HCT116 (cell line): ENCODE results near the gene DMPK. TPM values are rescaled to one million over a fixed set of nuclear protein-coding genes. Genes with fewer than 3 reads are reported as not detected.
A peak's percentile ranks its signal among the peaks of the same experiment; 100 is the strongest.

ENCODE experiments used
- ATAC-seq: fragments of 200-7000 bp; cut with Tn5 transposase; 2 replicates; pipeline ENCODE4 v1.9.1; 2020; ENCODE audit warnings: mild to moderate bottlenecking, moderate library complexity
- BruUV-seq: library from RNA; stranded (reverse); fragments of 400-500 nt; replicated peaks from 2 replicates; lab custom pipeline; 2021; lab: Mats Ljungman, UMichigan
- CTCF ChIA-PET: fragments of 300-600 bp; sonication (Branson Sonifier 250); formaldehyde crosslinking; loops from one replicate; lab custom pipeline; 2021; ENCODE audit warnings: antibody characterized with exemption; lab: Charles Lee
- POLR2A ChIA-PET: fragments of 300-600, 350-600 bp; sonication (Branson Sonifier 250); formaldehyde crosslinking; loops from one replicate; lab custom pipeline; 2021; ENCODE audit warnings: antibody characterized with exemption; lab: Charles Lee
- RAD21 ChIA-PET, 2 experiments: fragments of 300-600 bp; sonication (Branson Sonifier 250); formaldehyde crosslinking; loops; one replicate each; lab custom pipeline; 2023; ENCODE audit warnings: low total read pairs in 2 of 2; ENCODE audit not compliant: uncharacterized antibody in 2 of 2, unreplicated experiment in 2 of 2, low non-redundant PET in 1 of 2; lab: Charles Lee
- DNase-seq: peaks from one replicate; pipeline ENCODE4 v3.0.0-alpha.2; 2010; ENCODE audit warnings: low read depth, low spot score
- H2AFZ ChIP-seq: fragments of 200-600 bp; shearing (Covaris generic), sonication (generic); 2 replicates; pipeline ENCODE4 v1.6.1; 2017; ENCODE audit warnings: low read depth, mixed run types, mixed read lengths, antibody characterized with exemption, low read length; ENCODE audit not compliant: poor library complexity, severe bottlenecking
- H3K27ac ChIP-seq: 2 replicates; pipeline ENCODE4 v1.5.1; 2012; ENCODE audit warnings: low read depth, low read length
- H3K27me3 ChIP-seq: fragments of 200-600 bp; sonication (generic); 2 replicates; pipeline ENCODE4 v1.6.1; 2016; ENCODE audit warnings: mixed run types, low read length, mixed read lengths; ENCODE audit not compliant: insufficient read depth
- H3K36me3 ChIP-seq, 2 experiments: fragments of 200-500 bp in 1 of 2; fragments of 200-600 bp in 1 of 2; sonication (Bioruptor generic) in 1 of 2; sonication (generic) in 1 of 2; 2 replicates each; pipeline versions ENCODE4 v1.5.1 to v1.6.1; 2014 to 2016; ENCODE audit warnings: low read length in 2 of 2, inconsistent platforms in 1 of 2, mixed read lengths in 1 of 2, mixed run types in 1 of 2; ENCODE audit not compliant: insufficient read depth in 2 of 2, control insufficient read depth in 1 of 2
- H3K4me1 ChIP-seq, 2 experiments: fragments of 200-600 bp in 1 of 2; sonication (generic) in 1 of 2; 2 replicates each; pipeline versions ENCODE4 v1.5.1 to v1.6.1; 2012 to 2017; ENCODE audit warnings: low read length in 2 of 2, inconsistent platforms in 1 of 2, mild to moderate bottlenecking in 1 of 2, mixed read lengths in 1 of 2, mixed run types in 1 of 2, moderate library complexity in 1 of 2; ENCODE audit not compliant: insufficient read depth in 2 of 2, control insufficient read depth in 1 of 2
- H3K4me2 ChIP-seq: fragments of 200-600 bp; sonication (generic); 2 replicates; pipeline ENCODE4 v1.6.1; 2017; ENCODE audit warnings: mixed run types, low read length, mixed read lengths
- H3K4me3 ChIP-seq, 2 experiments: fragments of 200-600 bp in 1 of 2; sonication (generic) in 1 of 2; replicated peaks in 1 of 2; 2 replicates each; pipeline ENCODE4 v1.5.1; 2011 to 2016; ENCODE audit warnings: low read length in 2 of 2, control low read depth in 1 of 2, low read depth in 1 of 2, mild to moderate bottlenecking in 1 of 2, mixed read lengths in 1 of 2, mixed run types in 1 of 2
- H3K79me2 ChIP-seq: fragments of 200-600 bp; sonication (generic); 2 replicates; pipeline ENCODE4 v1.6.1; 2017; ENCODE audit warnings: mild to moderate bottlenecking, mixed run types, low read length, moderate library complexity, mixed read lengths; ENCODE audit not compliant: insufficient read depth
- H3K9ac ChIP-seq: fragments of 200-600 bp; sonication (generic); 2 replicates; pipeline ENCODE4 v1.6.1; 2016; ENCODE audit warnings: low read length, mixed read lengths
- H3K9me2 ChIP-seq: fragments of 200-600 bp; sonication (generic), shearing (Covaris generic); 2 replicates; pipeline ENCODE4 v1.6.1; 2017; ENCODE audit warnings: mixed run types, mild to moderate bottlenecking, moderate library complexity; ENCODE audit not compliant: insufficient read depth
- H3K9me3 ChIP-seq, 2 experiments: fragments of 200-500 bp in 1 of 2; fragments of 200-600 bp in 1 of 2; sonication (Bioruptor generic) in 1 of 2; sonication (generic) in 1 of 2; 2 replicates each; pipeline ENCODE4 v1.6.1; 2014 to 2017; ENCODE audit warnings: low read length in 2 of 2, mixed read lengths in 2 of 2, inconsistent platforms in 1 of 2, low read depth in 1 of 2, mild to moderate bottlenecking in 1 of 2, mixed run types in 1 of 2, moderate library complexity in 1 of 2; ENCODE audit not compliant: control insufficient read depth in 1 of 2, insufficient read depth in 1 of 2
- H4K20me1 ChIP-seq: fragments of 200-600 bp; sonication (generic), shearing (Covaris generic); 2 replicates; pipeline ENCODE4 v1.6.1; 2017; ENCODE audit warnings: mixed run types, mild to moderate bottlenecking, moderate library complexity; ENCODE audit not compliant: insufficient read depth
- CBX3 ChIP-seq: IDR thresholded peaks from 2 replicates; pipeline ENCODE4 v1.6.1; 2012; ENCODE audit warnings: low read depth
- CEBPB ChIP-seq: IDR thresholded peaks from 2 replicates; pipeline ENCODE4 v1.6.1; 2012; ENCODE audit warnings: low read depth
- EGR1 ChIP-seq: IDR thresholded peaks from 2 replicates; pipeline ENCODE4 v1.6.1; 2012; ENCODE audit warnings: low read depth
- ELF1 ChIP-seq: IDR thresholded peaks from 2 replicates; pipeline ENCODE4 v1.6.1; 2012; ENCODE audit warnings: low read depth, borderline replicate concordance
- EZH2phosphoT487 ChIP-seq: fragments of 200-600 bp; IDR thresholded peaks from 2 replicates; pipeline ENCODE4 v1.6.1; 2018; ENCODE audit warnings: antibody characterized with exemption, borderline replicate concordance
- JUND ChIP-seq: IDR thresholded peaks from 2 replicates; pipeline ENCODE4 v1.6.1; 2012
- POLR2A ChIP-seq: IDR thresholded peaks from 2 replicates; pipeline ENCODE4 v1.7.0; 2011; ENCODE audit warnings: borderline replicate concordance; ENCODE audit not compliant: insufficient read depth, insufficient read length; ENCODE audit errors: extremely low read depth
- POLR2AphosphoS5 ChIP-seq: IDR thresholded peaks from 2 replicates; pipeline ENCODE4 v1.6.1; 2011; ENCODE audit warnings: mild to moderate bottlenecking, low read depth, low read length, moderate library complexity
- RAD21 ChIP-seq: IDR thresholded peaks from 2 replicates; pipeline ENCODE4 v1.6.1; 2012; ENCODE audit warnings: low read depth, mild to moderate bottlenecking
- REST ChIP-seq: IDR thresholded peaks from 2 replicates; pipeline ENCODE4 v1.6.1; 2012; ENCODE audit warnings: low read depth
- SIN3A ChIP-seq: IDR thresholded peaks from 2 replicates; pipeline ENCODE4 v1.6.1; 2012; ENCODE audit warnings: low read depth
- SP1 ChIP-seq: IDR thresholded peaks from 2 replicates; pipeline ENCODE4 v1.6.1; 2012; ENCODE audit warnings: low read depth
- TCF7L2 ChIP-seq: IDR thresholded peaks from 2 replicates; pipeline ENCODE4 v1.7.0; 2011; ENCODE audit warnings: borderline replicate concordance, inconsistent platforms; ENCODE audit not compliant: insufficient read depth, insufficient read length; ENCODE audit errors: extremely low read depth
- YY1 ChIP-seq: IDR thresholded peaks from 2 replicates; pipeline ENCODE4 v1.6.1; 2011; ENCODE audit warnings: low read length, low read depth, moderate library complexity, mild to moderate bottlenecking; ENCODE audit not compliant: insufficient replicate concordance; ENCODE audit errors: extremely low read depth
- ZFX ChIP-seq: fragments of 450-650 bp; IDR thresholded peaks from 2 replicates; pipeline ENCODE4 v1.6.1; 2017
- intact Hi-C: fragments of 100-400 bp; cut with micrococcal nuclease; formaldehyde crosslinking; loops from 2 replicates; pipeline ENCODE4 v1.10.0; 2022
- total RNA-seq: library from RNA; stranded (reverse); gene quantifications from one replicate; pipeline ENCODE4 v1.2.1, GENCODE V29; 2021; ENCODE audit not compliant: unreplicated experiment
- TF ChIP-seq, protein P1 (sequence below), 3 experiments: fragments of 200-600 bp in 1 of 3; sonication (generic) in 1 of 3; IDR thresholded peaks in 2 of 3; conservative IDR thresholded peaks in 1 of 3; 2 replicates each; pipeline ENCODE4 v1.5.1; 2012 to 2017; ENCODE audit warnings: low read depth in 2 of 3, low read length in 2 of 3, antibody characterized with exemption in 1 of 3, borderline replicate concordance in 1 of 3, control low read depth in 1 of 3, mild to moderate bottlenecking in 1 of 3, mixed read lengths in 1 of 3, mixed run types in 1 of 3, moderate library complexity in 1 of 3; ENCODE audit not compliant: insufficient read depth in 1 of 3
- TF ChIP-seq, protein P2 (sequence below): IDR thresholded peaks from 2 replicates; pipeline ENCODE4 v1.6.1; 2012

Gene DMPK
- total RNA-seq, 1 experiment from 2014 or later = 52.5 TPM

DNA sequence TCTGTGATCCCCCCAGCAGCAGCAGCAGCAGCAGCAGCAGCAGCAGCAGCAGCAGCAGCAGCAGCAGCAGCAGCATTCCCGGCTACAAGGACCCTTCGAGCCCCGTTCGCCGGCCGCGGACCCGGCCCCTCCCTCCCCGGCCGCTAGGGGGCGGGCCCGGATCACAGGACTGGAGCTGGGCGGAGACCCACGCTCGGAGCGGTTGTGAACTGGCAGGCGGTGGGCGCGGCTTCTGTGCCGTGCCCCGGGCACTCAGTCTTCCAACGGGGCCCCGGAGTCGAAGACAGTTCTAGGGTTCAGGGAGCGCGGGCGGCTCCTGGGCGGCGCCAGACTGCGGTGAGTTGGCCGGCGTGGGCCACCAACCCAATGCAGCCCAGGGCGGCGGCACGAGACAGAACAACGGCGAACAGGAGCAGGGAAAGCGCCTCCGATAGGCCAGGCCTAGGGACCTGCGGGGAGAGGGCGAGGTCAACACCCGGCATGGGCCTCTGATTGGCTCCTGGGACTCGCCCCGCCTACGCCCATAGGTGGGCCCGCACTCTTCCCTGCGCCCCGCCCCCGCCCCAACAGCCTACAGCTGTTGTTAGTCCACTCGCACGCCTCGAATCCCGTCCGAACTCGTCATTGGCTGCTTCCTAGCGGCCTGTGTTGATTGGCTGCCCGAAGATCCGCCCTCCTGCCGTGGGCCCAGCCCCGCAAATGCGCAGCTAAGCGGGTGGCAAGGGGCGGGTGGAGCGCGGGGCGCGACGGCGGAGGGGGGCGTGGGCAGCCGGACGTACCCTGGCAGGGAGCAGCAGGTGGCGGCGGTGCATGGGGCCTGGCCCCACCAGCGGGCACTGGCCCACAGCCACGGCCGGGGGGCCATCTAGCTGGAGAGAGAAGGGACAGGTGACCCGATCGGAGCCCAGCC lies 11.8 kb downstream of the DMPK start:
- DNase-seq = peak; percentile 96

More for the DNA sequence above, 11.8 kb downstream of the DMPK start:
- ChIA-PET POLR2A (interaction anchor here (0.6 to 3.6 kb wide), 11 partner anchors 11 to 156 kb away, joined by 3 to 50 read pairs (median 6); partner anchors contain the start of gene DMPK), RAD21 (interaction anchor here (0.6 to 2.0 kb wide), 6 partner anchors 9 to 47 kb away, joined by 3 to 9 read pairs (median 7); partner anchors contain the start of gene DMPK (in 1 of the 2)), CTCF (interaction anchor here (0.5 to 4.2 kb wide), 20 partner anchors 8 to 777 kb away, joined by 3 to 71 read pairs (median 10); partner anchors contain the start of genes DMPK, DMWD, FBXO46 and IRF2BP1)
- Histone ChIP-seq H2AFZ (no peak overlapping the region), H3K79me2 (no peaks in the 10 kb centered on the region), H3K9me3 (no peaks in the 10 kb centered on the region), H3K9me2 (no peaks in the 10 kb centered on the region), H3K27me3 (no peaks in the 10 kb centered on the region), H3K9ac (peak overlapping the region; percentile 58), H4K20me1 (no peaks in the 10 kb centered on the region), H3K4me3 (peak overlapping the region; percentile 62 to 84), H3K4me1 (peaks cover 14 to 43% of the 10 kb centered on the region in 2 experiments), H3K36me3 (no peaks in the 10 kb centered on the region), H3K4me2 (peak overlapping the region; percentile 92), H3K27ac (peak overlapping the region; percentile 94)
- TF ChIP-seq, protein P1, sequence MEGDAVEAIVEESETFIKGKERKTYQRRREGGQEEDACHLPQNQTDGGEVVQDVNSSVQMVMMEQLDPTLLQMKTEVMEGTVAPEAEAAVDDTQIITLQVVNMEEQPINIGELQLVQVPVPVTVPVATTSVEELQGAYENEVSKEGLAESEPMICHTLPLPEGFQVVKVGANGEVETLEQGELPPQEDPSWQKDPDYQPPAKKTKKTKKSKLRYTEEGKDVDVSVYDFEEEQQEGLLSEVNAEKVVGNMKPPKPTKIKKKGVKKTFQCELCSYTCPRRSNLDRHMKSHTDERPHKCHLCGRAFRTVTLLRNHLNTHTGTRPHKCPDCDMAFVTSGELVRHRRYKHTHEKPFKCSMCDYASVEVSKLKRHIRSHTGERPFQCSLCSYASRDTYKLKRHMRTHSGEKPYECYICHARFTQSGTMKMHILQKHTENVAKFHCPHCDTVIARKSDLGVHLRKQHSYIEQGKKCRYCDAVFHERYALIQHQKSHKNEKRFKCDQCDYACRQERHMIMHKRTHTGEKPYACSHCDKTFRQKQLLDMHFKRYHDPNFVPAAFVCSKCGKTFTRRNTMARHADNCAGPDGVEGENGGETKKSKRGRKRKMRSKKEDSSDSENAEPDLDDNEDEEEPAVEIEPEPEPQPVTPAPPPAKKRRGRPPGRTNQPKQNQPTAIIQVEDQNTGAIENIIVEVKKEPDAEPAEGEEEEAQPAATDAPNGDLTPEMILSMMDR (IDR thresholded peaks at IDR 0.05 in 2 of 3, conservative IDR thresholded peaks at IDR 0.05 in 1 of 3; ENCODE audit: borderline replicate concordance in 1 of 3, insufficient read depth in 1 of 3, low read depth in 2 of 3, low read length in 2 of 3) = peak; percentile 85 to 86 (median 86); a peak in 5 of 6 replicates
- peak; percentile 17 for TF ChIP-seq POLR2A
- TF ChIP-seq POLR2AphosphoS5 = peak; percentile 62
- TF ChIP-seq TCF7L2 = peak; percentile 32
- no peak; the same call in 1 of the 2 replicates for TF ChIP-seq CBX3
- TF ChIP-seq CEBPB = no peak
- TF ChIP-seq RAD21 = peak; percentile 88
- TF ChIP-seq JUND = no peak; the same call in 1 of the 2 replicates
- TF ChIP-seq, protein P2, sequence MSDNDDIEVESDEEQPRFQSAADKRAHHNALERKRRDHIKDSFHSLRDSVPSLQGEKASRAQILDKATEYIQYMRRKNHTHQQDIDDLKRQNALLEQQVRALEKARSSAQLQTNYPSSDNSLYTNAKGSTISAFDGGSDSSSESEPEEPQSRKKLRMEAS = peak; percentile 69
- no peak for TF ChIP-seq ELF1
- no peak for TF ChIP-seq YY1
- no peak for TF ChIP-seq REST
- no peak for TF ChIP-seq EZH2phosphoT487
- peak; percentile 91 for TF ChIP-seq EGR1
- peak; percentile 91 for TF ChIP-seq SP1
- no peak for TF ChIP-seq ZFX
- peak; percentile 82 for TF ChIP-seq SIN3A
- intact Hi-C loops = loop anchor here (1.0 to 10.0 kb wide), 5 partner anchors 9 to 676 kb away; partner anchors contain the start of genes FBXO46, PPP1R37 and QPCTL
- peak; percentile 77 for ATAC-seq
- no TSS peak for BruUV-seq
